Suppressor macrophage treated with lipopolysaccharide for 4 hours (primary cell): Measurements from ENCODE around the gene SEC31B.

ENCODE experiments used
- DNase-seq: peaks from one replicate; pipeline ENCODE4 v3.0.0-alpha.2; 2020

Gene SEC31B

DNA sequence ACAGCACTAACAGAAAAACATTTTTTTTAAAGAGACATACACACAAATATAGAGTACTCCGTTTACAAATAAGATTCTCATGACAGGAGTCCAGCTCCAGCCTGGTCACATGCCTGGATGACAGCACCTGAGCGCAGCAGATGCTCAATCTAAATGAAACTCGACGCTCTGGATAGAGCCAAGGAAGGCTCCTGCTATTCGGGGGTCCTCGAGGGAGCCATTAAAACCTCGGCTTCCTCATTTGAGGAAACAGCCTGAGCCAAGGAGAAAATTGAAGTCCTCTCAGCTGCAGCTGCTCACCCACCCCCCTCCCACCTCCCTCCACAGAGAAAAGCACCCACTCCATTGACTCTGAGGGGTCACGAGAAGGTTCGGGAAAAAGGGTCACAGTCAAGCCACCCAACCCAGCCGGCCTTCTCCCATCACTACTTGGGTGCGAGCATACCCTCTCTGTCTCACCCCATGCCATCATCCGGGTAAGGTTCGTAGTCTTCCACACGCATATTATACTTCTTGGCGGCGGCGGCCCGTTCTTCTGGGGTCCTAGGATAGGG is 9.3 kb upstream of the SEC31B start:
- peak; percentile 19 for DNase-seq

DNA sequence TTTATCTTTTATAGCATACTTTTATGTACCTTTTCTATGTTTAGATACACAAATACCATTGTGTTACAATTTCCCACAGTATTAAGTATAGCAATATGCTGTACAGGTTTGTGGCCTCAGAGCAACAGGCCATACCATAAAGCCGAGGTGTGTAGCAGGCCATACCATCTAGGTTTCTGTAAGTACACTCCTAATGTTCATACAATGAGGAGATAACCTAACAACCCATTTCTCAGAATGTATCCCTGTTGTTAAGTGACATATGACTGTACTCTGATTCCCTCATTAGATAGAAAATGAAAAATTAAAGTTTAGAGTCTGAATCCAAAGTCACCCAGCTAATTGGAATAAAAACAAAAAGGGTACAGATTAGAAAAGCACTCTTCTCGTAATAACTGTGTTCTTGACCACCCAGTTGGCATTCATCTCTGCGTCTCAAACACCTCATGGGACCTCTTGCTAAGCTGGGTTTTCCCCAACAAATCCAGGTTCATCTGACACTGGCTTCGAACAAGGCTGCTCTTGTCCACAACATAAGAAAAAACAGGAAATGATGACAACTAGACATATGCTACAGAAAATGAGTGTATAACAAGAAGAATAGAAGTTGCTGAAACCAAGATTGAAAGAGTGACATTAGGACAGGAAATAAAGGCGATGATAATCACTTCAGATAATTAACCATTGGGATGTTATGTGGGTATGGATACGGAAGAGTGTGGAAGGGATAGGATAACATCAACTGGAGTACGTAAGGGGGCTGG is 8.6 kb upstream of the SEC31B start:
- peak; percentile 35 for DNase-seq

GRCh38 chr10:100524638-100525037 is 5.0 kb upstream of the SEC31B start:
- DNase-seq = no peak

GRCh38 chr10:100524206-100524605 is 4.5 kb upstream of the SEC31B start:
- DNase-seq = no peak

DNA sequence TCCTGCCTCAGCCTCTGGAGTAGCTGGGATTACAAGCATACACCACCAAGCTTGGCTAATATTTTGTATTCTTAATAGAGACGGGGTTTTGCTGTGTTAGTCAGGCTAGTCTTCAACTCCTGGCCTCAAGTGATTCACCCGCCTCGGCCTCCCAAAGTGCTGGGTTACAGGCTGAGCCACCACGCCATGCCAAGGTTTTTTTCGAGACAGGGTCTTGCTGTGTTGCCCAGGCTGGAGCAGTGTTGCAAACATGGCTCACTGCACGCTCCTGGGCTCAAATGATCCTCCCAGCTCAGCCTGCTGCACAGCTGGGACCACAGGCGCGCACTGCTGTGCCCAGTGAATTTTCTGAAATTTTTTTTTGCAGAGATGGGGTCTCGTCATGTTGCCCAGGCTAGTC is 3.3 kb upstream of the SEC31B start:
- DNase-seq = no peak

- no peak for DNase-seq
Observed at GRCh38 chr10:100522107-100522801, 2.6 kb upstream of the SEC31B start.

- no peak for DNase-seq
Observed at GRCh38 chr10:100520811-100521210, 1.1 kb upstream of the SEC31B start.

DNA sequence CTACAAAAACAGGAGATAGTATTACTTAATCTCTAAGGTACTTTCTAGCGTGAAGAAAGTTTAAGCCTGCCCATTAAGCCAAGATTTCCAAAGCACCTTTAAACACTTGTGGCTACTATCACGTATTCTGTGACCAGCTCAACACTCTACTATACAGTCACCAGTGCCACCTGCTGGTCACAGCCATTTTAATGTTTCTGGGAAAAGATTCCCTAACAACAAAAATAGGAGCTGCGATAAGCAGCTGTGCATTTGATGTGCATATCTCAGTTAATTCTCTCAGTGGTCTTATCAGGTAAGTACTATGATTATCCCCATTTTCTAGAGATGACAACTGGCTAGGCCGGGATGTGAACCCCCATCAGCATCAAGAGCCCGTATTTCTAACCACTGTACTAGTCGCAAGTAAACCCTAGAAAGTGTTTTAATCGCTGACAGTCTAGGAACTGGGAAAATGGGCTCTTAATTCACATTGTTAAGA is 860 bp downstream of the SEC31B start:
- DNase-seq = peak; percentile 75

- DNase-seq = no peak
Observed at GRCh38 chr10:100516847-100517246, 2.8 kb downstream of the SEC31B start.

GRCh38 chr10:100515612-100516011 is 4.0 kb downstream of the SEC31B start:
- no peak for DNase-seq

- DNase-seq = no peak
Observed at GRCh38 chr10:100510533-100511308, 8.9 kb downstream of the SEC31B start.

- no peak for DNase-seq
Observed at GRCh38 chr10:100509241-100509840, 10.3 kb downstream of the SEC31B start.

- DNase-seq = peak; percentile 56
Observed at GRCh38 chr10:100508691-100509150, 10.9 kb downstream of the SEC31B start.

- no peak for DNase-seq
Observed at GRCh38 chr10:100508266-100508665, 11.4 kb downstream of the SEC31B start.

DNA sequence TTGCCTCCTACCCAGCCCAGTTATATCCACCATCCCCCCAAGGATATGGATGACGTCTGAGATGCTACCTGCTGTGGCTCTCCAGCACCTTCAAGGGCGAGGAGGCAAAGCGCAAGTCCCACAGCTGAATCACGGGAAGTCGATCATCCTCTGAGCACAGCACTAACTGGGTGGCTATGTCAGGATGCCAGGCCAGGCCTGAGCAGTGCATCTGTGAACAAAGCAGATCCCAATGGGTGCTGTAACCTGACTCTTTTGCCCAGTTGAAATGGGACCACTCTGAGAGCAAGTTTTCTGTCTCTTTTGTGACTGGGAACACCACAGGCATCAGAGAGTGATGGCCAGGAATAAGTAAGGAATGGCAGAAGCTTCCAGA is 12.3 kb downstream of the SEC31B start:
- no peak for DNase-seq

DNA sequence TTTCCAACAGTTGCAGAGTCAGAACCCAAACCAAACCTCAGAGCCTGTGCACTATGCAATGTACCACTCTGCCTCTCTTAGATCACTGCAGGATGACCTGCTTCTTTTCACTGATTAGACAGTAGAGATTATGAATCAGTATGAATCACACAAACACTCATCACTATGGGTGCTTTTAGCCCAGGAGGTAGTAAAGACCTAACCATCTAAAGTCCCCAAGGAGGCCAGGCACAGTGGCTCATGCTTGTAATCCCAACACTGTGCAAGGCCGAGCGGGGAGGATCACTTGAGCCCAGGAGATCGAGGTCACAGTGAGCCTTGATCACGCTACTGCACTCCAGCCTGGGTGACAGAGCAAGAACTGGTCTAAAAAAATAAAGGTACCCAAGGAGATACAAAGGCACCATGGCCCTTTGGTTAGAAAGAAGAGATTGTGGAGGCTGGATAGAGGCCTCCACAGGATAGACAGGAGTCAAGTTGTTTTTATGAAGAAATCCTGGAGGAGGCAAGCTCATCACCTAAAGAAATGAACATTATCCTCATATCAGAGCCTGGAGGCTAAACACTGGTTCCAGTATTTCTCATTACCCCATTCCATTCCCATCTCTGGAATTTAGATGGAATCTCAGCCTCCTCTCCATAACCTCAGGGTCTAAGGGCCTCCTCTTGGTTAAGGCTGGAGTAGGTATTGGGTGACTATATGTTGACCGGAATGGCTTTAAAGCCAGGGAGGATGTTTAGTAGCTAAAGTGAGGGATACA is 12.9 kb downstream of the SEC31B start:
- DNase-seq = no peak

DNA sequence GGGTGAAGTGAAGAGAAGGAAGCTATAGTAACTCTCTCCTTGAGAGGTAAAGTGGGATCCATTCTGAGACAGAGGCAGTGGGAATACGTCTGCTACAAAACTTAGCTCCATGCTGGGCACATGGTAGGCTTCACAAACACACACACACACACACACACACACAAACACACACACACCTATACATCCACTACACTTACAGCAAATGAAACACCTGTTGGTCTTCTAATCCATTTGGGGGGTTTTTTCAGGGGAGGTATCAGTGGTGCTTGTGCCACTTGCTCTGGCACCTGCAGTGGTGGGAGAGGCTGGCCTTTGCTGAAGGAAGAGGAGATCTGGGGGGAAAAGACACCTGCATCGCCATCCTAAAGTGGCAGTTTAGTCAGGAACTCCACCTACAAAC is 14.5 kb downstream of the SEC31B start:
- DNase-seq = no peak

- DNase-seq = no peak
Observed at GRCh38 chr10:100504096-100504495, 15.6 kb downstream of the SEC31B start.

GRCh38 chr10:100502926-100503494 is 16.7 kb downstream of the SEC31B start:
- no peak for DNase-seq

DNA sequence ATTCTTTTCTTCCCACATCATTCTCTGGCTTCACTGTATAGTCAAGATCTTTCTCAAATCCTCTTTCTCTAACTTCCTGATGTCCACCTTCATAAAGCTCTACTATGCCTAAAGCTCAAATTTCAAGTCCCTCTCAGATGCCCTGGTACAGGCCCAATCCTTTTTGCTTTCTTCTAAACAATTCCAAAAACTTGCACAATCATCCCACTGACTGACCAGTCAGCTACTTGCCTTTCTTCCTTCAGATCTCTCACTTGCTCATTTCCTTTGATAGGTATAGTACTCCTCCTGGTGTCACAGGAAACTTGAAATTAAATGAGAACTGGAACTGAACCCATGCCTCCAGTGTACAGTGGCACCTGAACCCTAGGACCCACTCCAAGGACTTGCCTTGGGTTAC is 18.2 kb downstream of the SEC31B start:
- no peak for DNase-seq

- no peak for DNase-seq
Observed at GRCh38 chr10:100498059-100498458, 21.6 kb downstream of the SEC31B start.

DNA sequence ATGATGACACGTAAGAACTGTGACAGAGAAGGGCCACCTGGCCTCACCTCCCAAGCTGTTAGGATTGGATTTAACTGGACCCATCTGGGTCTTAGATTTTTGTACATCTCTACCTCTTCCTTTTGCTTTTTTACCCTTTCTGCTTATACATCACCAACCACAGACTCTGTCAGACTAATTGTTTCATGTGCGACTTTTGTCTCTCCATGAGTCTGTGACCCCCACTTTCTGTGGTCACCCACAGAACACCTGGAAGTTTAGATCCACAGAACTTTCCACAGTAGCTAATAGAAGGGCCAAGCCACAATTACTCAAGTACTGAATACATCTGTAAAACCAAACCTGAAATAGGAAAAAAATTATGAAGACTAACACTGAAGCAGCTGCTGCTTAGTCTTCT is 23.1 kb downstream of the SEC31B start:
- no peak for DNase-seq
